GM15510 (cell line): ENCODE results near the gene ZNF674.

Source experiments
- POLR2A ChIP-seq: IDR thresholded peaks from 3 replicates; pipeline ENCODE4 v1.6.1; 2011; ENCODE audit warnings: borderline replicate concordance; ENCODE audit not compliant: insufficient read length; ENCODE audit errors: extremely low read depth

The ZNF674 gene

DNA sequence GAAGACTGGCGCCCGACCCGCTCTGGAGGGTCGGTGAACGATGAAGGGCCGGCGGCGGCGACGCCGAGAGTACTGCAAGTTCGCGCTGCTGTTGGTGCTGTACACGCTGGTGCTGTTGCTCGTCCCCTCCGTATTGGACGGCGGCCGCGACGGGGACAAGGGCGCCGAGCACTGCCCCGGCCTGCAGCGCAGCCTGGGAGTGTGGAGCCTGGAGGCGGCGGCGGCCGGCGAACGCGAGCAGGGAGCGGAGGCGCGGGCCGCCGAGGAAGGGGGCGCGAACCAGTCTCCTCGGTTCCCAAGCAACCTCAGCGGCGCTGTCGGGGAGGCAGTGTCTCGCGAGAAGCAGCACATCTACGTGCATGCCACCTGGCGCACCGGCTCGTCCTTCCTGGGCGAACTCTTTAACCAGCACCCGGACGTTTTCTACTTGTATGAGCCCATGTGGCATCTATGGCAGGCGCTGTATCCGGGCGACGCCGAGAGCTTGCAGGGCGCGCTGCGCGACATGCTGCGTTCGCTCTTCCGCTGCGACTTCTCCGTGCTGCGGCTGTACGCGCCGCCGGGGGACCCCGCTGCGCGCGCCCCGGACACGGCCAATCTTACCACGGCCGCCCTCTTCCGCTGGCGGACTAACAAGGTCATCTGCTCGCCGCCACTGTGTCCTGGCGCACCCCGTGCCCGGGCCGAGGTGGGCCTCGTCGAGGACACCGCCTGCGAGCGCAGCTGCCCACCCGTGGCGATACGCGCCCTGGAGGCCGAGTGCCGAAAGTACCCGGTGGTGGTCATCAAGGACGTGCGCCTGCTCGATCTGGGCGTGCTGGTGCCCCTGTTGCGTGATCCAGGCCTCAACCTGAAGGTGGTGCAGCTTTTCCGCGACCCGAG lies 28.9 kb upstream of the ZNF674 start:
- TF ChIP-seq POLR2A, result no peak

DNA sequence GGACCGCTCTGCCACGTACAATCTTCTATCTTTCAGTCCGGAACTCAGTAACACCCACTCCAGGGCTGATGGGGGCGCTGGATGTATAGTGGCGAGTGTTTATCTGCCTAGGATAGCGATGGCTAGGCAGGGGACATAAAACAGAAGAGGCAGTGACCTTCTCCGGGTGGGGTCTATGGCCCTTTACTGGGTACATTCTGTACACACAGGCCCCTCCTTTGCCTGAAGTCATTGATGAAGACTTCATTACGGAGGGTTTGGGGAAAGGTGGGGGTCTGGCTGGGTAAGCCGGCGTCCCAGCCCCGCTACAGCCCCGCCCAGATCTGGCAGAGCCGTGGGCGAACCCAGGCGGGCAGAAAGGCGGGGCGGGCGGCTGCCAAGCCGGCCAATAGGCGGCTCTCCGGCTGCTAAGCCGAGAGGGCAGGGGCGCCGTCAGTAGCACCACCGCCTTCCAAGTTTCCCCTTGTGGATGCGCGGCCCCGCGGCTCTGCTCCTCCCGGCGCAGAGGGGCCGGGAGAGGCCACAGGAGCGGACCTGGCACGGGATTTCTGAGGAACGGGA lies 28.2 kb upstream of the ZNF674 start, which contains the start of gene CHST7:
TSS of gene CHST7 (plus strand) at position 435 of the 561 bp plus-strand sequence. CDS start 167 bp downstream, outside the sequence.
- TF ChIP-seq POLR2A, result no peak

DNA sequence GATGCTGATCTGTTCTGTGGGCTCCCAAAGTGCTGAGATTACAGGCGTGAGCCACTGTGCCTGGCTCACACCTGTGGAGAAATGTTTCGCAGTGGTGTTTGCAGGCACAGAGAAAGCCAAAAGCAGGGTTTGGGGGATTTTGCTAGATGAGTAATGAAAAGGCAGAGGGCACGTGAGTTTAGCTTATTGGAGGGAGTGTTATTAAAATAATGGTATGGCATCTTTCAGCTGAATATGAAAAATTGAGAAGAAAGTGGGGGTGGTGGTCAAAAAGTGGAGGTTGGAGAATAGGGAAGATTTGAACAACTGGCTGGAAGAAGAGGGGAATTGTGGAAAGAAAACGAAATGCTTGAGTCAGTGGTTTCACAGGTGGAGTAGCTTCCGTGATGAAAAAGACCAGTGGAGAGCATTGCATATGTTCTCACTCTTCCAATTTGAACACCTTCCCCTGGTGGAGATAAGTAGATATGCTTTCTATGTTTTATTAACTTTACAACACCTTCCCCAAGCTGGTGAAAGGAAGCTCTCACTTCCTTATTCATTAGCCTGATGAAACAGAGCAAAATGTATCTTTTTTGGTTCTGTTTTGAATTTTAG lies 27.2 kb upstream of the ZNF674 start:
- TF ChIP-seq POLR2A, result no peak

DNA sequence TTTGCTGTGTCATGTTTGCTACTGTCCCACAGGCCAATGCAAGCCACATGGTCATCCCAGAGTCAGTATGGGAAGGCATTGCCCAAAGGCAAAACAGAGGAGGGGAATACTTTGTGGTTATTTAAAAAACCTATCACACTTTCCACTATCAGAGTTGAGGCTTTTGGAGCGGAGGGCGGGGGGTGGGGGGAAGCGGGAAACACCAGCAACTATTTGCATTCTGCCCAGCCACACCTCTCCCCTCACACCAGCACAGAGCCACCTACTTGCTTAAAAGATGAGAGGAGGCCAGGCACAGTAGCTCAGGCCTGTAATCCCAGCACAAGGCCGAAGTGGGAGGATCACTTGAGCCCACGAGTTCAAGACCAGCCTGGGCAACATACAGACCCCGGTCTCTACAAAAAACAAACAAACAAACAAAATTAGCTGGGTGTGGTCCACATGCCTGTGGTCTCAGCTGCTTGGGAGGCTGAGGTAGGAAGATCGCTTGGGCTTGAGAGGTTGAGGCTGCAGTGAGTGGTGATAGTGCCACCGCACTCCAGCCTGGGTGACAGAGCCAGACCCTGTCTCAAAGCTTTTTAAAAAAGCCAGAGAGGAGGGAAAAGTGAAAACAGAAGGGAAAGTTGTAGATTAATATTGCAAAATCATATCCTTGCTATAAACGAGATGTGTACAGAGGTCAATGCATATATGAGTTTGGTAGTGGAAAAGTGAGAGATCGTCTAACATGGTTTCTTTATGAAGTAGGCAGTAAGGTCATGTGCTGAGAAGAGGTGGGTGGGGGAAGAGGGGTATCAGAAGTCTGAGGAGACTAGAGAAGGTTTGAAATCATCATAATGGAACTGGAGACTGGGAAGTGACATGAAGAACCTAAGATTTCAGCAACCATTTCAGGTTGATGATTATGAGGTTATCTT lies 26.5 kb upstream of the ZNF674 start:
- TF ChIP-seq POLR2A, result no peak

DNA sequence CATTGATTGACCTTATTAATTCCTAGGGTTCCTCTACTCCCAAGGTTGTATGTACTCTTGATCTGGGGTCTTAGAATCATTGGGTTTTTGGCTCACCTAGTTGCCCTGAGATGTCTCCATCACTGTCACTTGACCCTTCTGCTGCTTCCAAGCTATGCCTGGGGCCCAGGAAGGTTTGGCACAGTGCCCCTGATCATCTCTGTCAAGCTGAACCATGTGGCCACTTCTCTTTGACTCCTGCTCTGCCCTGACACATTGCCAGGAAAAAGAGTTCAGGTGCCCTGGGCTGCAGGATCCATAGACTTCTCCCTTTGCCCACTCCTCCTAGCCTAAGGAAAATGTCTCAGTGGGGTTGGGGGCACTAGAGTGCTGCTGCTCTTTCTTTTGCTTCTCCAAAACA lies 24.4 kb upstream of the ZNF674 start:
- no peak for TF ChIP-seq POLR2A

DNA sequence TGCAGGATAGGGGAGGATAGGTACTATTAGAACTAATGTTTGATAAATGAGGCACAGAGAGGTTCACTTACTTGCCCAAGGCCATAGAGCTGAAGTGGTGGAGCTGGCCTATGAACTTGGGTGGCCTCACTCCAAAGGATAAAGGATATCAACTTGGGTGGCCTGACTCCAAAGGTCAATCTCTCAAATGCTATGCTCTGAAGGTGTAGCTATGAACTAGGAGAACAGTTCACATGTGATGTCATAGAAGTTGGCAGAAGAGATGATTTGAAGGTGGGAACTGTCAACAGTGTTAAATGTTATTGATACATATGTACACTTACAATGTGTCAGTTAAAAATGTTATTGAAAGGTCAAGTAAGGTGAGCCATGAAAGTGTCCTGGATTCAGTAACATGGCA lies 22.2 kb upstream of the ZNF674 start:
- TF ChIP-seq POLR2A, result no peak

DNA sequence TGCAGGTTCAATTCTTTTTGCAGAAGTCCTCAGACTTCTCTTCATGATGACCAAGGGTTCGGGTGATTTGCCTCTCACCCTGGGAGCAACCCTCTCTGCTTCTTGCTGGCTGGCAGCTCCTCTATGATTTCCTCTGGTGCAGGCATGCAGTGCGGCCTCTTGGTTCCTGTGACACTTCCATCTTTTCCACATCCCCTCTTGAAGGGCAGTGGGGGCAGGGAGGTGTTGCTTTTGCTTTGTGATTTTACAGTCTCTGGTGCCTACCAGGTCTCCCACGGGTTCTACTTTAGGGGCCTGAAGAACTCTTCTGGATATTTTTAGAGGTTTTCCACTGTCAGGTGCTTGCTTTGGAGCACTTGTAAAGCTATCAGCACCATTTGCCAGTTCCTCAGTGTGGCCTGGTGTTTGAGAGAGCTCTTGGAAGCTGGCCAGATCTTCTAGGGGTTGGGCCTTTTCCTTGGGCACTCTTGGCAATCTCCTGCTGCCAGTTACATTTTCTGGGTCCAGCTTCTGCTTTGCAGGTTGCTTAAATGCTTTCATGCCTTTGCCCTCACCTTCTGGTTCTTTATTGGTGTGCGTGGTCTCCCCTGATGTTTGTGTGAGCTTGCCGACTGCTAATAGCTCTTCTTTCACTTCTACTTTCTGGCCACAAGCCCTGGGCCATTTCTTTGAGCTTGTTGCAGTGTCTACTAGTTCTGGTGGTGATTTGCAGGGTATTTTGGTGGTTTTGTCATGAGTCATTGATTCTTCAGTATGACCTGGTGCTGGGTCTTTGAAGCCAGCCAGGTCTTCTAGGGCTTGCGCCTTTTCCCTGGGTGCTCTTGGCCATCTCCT lies 16.8 kb upstream of the ZNF674 start:
- no peak for TF ChIP-seq POLR2A

DNA sequence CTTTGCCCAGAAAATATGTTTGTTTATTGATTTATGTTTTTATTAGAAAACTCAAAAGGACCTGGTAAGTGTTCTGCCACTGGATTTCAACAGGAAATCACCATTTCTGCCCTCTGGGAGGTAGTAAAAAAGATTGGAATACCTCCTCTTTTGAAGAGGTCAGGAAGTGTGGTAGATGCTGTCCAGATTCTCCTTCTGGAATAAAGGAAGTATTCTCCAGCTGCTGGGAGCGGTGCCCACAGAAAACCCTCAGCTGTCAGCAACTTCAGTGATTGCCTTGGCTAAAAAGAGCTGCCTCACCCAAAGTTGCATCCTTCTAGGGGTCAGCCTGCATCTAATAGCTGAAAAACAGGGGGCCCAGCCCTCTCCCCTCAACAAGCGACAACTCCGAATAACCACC lies 13.8 kb upstream of the ZNF674 start:
- TF ChIP-seq POLR2A, result no peak

DNA sequence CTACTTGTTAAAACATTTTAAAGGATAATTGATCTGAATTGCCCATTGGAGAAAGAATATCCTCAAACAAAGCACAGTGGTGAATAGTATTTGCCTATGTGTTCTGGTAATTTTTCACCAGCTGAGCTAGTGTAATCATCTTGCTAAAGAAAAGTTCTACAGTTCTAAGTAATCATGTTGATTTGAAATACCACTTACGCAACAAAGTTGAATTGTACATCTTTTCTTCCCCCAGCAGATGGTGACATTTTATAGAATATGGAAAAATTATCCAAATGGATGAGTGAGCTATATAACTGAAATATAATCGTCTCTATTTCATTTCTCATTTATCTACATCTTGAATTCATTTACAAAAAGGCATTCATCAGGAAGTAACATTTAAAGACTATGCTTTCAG lies 9.7 kb upstream of the ZNF674 start:
- TF ChIP-seq POLR2A, result no peak

DNA sequence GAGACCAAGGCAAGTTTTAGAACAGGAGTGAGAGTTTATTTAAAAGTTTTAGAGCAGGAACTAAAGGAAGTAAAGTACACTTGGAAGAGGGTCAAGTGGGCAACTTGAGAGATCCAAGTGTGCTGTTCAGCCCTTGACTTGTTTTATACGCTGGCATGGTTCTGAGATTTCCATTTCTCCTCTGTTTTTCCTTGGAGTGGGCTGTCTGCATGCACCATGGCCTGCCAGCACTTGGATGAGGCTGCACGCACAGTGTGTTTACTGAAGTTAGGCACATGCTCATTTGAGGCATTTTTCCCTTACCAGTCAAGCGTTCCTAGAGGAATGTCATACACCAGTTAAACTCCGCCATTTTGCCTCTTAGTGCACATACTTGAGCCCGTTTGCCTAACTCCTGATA lies 8.7 kb upstream of the ZNF674 start:
- TF ChIP-seq POLR2A, result no peak

DNA sequence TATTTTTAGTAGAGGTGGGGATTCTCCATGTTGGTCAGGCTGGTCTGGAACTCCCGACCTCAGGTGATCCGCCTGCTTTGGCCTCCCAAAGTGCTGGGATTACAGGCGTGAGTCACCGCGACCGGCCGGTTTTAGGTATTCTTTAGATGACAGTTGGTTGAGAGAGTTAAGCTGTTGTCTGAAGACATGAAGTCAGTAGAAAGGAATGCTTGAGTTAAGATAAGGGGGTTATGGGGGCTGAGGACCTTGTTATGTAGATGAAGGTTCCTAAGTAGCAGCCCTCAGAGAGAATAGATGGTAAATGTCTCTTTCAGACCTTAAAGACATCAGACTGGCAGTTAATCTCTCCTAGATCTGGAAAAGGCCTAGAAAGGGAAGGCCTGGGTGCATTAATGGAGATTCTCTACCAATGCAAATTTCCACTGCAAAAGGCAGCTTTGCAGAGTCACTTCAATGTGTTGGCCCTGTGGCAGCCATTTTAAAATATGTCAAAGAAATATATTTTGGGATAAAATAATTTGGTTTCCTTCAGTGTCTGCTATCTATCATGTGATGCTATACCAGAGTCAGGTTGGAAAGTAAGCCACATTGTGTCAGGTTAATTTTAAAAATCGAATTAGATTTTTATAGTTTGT lies 6.4 kb upstream of the ZNF674 start:
- TF ChIP-seq POLR2A, result no peak

DNA sequence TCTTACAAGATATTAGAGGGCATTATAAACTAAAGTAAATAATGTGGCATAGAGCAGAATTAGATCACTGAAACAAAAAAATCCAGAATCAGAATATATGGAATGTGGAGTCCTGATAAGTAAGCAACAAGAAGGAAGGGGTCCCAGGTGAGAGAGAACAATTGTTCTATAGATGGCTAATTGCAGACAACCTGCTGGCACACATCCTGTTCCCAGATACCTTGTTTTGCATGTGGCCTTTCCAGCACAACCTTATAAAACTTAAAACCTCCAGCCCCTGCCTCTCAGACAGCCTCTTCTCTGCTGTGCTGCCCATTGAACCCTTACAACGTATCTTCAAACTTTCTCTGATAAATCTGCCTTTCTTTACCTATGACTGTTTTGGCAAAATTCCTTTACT lies 4.7 kb upstream of the ZNF674 start:
- TF ChIP-seq POLR2A, result no peak

DNA sequence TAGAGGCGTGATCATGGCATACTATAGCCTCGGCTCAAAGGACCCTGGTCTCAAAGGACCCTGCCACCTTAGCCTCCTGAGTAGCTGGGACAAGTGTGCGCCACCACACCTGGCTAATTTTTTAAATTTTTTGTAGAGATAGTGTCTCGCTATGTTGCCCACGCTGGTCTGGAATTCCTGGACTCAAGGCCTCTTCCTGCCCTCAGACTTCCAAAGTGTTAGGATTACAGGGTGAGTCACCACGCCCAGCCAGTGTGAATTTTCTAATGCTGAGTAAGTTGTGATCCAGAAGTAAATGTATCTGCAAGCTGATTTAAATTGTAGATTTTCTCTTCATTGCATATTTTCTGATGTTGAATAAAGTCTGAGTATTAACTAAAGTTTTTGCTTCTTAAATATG lies 2.6 kb upstream of the ZNF674 start:
- TF ChIP-seq POLR2A, result no peak
